Neural cell (in vitro differentiated cells): ENCODE data around the gene COMMD8.

ENCODE experiments used
- CTCF ChIP-seq: fragments of 450-650 bp; IDR thresholded peaks from 2 replicates; pipeline ENCODE4 v1.5.1; 2014; ENCODE audit warnings: antibody characterized with exemption, mild to moderate bottlenecking, moderate library complexity; ENCODE audit not compliant: poor library complexity, severe bottlenecking
- EZH2 ChIP-seq: fragments of 200-600, 300-800 bp; shearing (Covaris generic), sonication (generic); IDR thresholded peaks from 2 replicates; pipeline ENCODE4 v1.6.1; 2014; ENCODE audit warnings: antibody characterized with exemption, low read length, borderline replicate concordance, mild to moderate bottlenecking; ENCODE audit not compliant: insufficient read depth, poor library complexity, severe bottlenecking
- TAF1 ChIP-seq: IDR thresholded peaks from 2 replicates; pipeline ENCODE4 v1.6.1; 2012; ENCODE audit warnings: low read depth

GRCh38 chr4:47465004-47465403 is 1.5 kb upstream of the COMMD8 start:
- TF ChIP-seq TAF1 (no peak), CTCF (no peak), EZH2 (no peak)
